ENCODE results near the gene NR1D1. TPM values are rescaled to one million over a fixed set of nuclear protein-coding genes. Genes with fewer than 3 reads are reported as not detected.

NR1D1 gene
- total and polyA plus RNA-seq, 2 of the 13 experiments (the other 11 are each of a cell fraction or from before 2014, with no cell fraction given): 2.1 to 2.7 TPM

- TF ChIP-seq, protein P1, sequence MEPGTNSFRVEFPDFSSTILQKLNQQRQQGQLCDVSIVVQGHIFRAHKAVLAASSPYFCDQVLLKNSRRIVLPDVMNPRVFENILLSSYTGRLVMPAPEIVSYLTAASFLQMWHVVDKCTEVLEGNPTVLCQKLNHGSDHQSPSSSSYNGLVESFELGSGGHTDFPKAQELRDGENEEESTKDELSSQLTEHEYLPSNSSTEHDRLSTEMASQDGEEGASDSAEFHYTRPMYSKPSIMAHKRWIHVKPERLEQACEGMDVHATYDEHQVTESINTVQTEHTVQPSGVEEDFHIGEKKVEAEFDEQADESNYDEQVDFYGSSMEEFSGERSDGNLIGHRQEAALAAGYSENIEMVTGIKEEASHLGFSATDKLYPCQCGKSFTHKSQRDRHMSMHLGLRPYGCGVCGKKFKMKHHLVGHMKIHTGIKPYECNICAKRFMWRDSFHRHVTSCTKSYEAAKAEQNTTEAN (CRISPR knock-in tag; conservative IDR thresholded peaks at IDR 0.05): peak; percentile 23; the same call in 1 of the 2 replicates
- TF ChIP-seq ZNF577 (CRISPR knock-in tag; IDR thresholded peaks at IDR 0.05; ENCODE audit: borderline replicate concordance, low read depth) (no peak), SOX5 (CRISPR knock-in tag; IDR thresholded peaks at IDR 0.05; ENCODE audit: borderline replicate concordance) (no peak; the same call in 1 of the 2 replicates), ZNF792 (CRISPR knock-in tag; IDR thresholded peaks at IDR 0.05) (0 out of 2 replicates have a peak, but pooled peaks have one; percentile 48), SMYD3 (CRISPR knock-in tag; IDR thresholded peaks at IDR 0.05) (no peak), JDP2 (CRISPR knock-in tag; IDR thresholded peaks at IDR 0.05; ENCODE audit: borderline replicate concordance) (no peak), SSRP1 (CRISPR knock-in tag; IDR thresholded peaks at IDR 0.05) (peak; percentile 47; the same call in 1 of the 2 replicates), ZNF580 (CRISPR knock-in tag; IDR thresholded peaks at IDR 0.05; ENCODE audit: borderline replicate concordance, low read depth) (no peak), MIER3 (CRISPR knock-in tag; IDR thresholded peaks at IDR 0.05; ENCODE audit: borderline replicate concordance) (no peak), ZNF713 (CRISPR knock-in tag; IDR thresholded peaks at IDR 0.05) (no peak), GPN1 (CRISPR knock-in tag; IDR thresholded peaks at IDR 0.05; ENCODE audit: borderline replicate concordance) (no peak), HMG20A (CRISPR knock-in tag; IDR thresholded peaks at IDR 0.05; ENCODE audit: borderline replicate concordance) (no peak), ZFP82 (CRISPR knock-in tag; IDR thresholded peaks at IDR 0.05; ENCODE audit: borderline replicate concordance) (no peak), SRSF1 (optimal IDR thresholded peaks at IDR 0.05; ENCODE audit: low read depth, low read length) (peak; percentile 53), SMARCE1 (IDR thresholded peaks at IDR 0.05; ENCODE audit: borderline replicate concordance) (no peak), RFXANK (CRISPR knock-in tag; IDR thresholded peaks at IDR 0.05) (no peak), NCOR1 (IDR thresholded peaks at IDR 0.05; ENCODE audit: borderline replicate concordance, low read length) (peak; percentile 60; the same call in 1 of the 2 replicates), ZNF549 (CRISPR knock-in tag; IDR thresholded peaks at IDR 0.05) (no peak), XRCC5 (optimal IDR thresholded peaks at IDR 0.05; ENCODE audit: low read length) (peak; percentile 56), SCMH1 (CRISPR knock-in tag; IDR thresholded peaks at IDR 0.05; ENCODE audit: borderline replicate concordance) (no peak), ZNF768 (CRISPR knock-in tag; IDR thresholded peaks at IDR 0.05) (no peak), MBD4 (IDR thresholded peaks at IDR 0.05; ENCODE audit: borderline replicate concordance, low read length) (no peak), BRCA1 (CRISPR knock-in tag; IDR thresholded peaks at IDR 0.05) (no peak), ZNF296 (CRISPR knock-in tag; conservative IDR thresholded peaks at IDR 0.05) (no peak), ZBTB2 (CRISPR knock-in tag; IDR thresholded peaks at IDR 0.05; ENCODE audit: low read depth) (no peak; the same call in 1 of the 2 replicates), FOXC1 (CRISPR knock-in tag; IDR thresholded peaks at IDR 0.05; ENCODE audit: borderline replicate concordance) (0 out of 2 replicates have a peak, but pooled peaks have one; percentile 71)
- TF ChIP-seq, protein P2, sequence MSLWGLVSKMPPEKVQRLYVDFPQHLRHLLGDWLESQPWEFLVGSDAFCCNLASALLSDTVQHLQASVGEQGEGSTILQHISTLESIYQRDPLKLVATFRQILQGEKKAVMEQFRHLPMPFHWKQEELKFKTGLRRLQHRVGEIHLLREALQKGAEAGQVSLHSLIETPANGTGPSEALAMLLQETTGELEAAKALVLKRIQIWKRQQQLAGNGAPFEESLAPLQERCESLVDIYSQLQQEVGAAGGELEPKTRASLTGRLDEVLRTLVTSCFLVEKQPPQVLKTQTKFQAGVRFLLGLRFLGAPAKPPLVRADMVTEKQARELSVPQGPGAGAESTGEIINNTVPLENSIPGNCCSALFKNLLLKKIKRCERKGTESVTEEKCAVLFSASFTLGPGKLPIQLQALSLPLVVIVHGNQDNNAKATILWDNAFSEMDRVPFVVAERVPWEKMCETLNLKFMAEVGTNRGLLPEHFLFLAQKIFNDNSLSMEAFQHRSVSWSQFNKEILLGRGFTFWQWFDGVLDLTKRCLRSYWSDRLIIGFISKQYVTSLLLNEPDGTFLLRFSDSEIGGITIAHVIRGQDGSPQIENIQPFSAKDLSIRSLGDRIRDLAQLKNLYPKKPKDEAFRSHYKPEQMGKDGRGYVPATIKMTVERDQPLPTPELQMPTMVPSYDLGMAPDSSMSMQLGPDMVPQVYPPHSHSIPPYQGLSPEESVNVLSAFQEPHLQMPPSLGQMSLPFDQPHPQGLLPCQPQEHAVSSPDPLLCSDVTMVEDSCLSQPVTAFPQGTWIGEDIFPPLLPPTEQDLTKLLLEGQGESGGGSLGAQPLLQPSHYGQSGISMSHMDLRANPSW (CRISPR knock-in tag; IDR thresholded peaks at IDR 0.05; ENCODE audit: borderline replicate concordance): no peak
Measured at GRCh38 chr17:40122999-40123810, 22.8 kb upstream of the NR1D1 start (continued).
